T-helper 1 cell treated with Interleukin-12 subunit alpha and Interleukin-12 subunit beta and Interleukin-4 antibody, amounts not matched to agents 30 μg/mL and 1 μg/mL, for 36 hours (primary cell): ENCODE data around the gene HCRT.
"Not testable (repeated sequence)": the region's sequence is repeated elsewhere in the genome, so short reads cannot be mapped to it uniquely, and the experiment has no call there.

Experiments used
- H3K27ac Mint-ChIP-seq: one replicate; pipeline ENCODE4 v1.8.0; 2021; ENCODE audit warnings: mild to moderate bottlenecking, mixed read lengths
- H3K27me3 Mint-ChIP-seq: one replicate; pipeline ENCODE4 v1.8.0; 2021; ENCODE audit warnings: low read depth, mixed read lengths
- H3K36me3 Mint-ChIP-seq: one replicate; pipeline ENCODE4 v1.8.0; 2021; ENCODE audit warnings: low read depth, mixed read lengths
- H3K4me1 Mint-ChIP-seq: one replicate; pipeline ENCODE4 v1.8.0; 2021; ENCODE audit warnings: low read depth, mixed read lengths
- H3K4me3 Mint-ChIP-seq: one replicate; pipeline ENCODE4 v1.8.0; 2021; ENCODE audit warnings: mild to moderate bottlenecking, moderate library complexity, mixed read lengths
- H3K9me3 Mint-ChIP-seq: one replicate; pipeline ENCODE4 v1.8.0; 2021; ENCODE audit warnings: mixed read lengths

Gene HCRT

GRCh38 chr17:42184713-42185620 is at the start of gene HCRT:
Gene HCRT (minus strand): TSS chr17:42185452. CDS start chr17:42185365, 87 bp downstream.
- H3K27me3 Mint-ChIP-seq = peaks cover 9% of the 10 kb centered on the region
- H3K27ac Mint-ChIP-seq = peak within 1 kb of the TSS; percentile 52
- H3K9me3 Mint-ChIP-seq = no peaks in the 10 kb centered on the region
- H3K36me3 Mint-ChIP-seq = peaks cover 5% of the 10 kb centered on the region
- peaks cover 31% of the 10 kb centered on the region for H3K4me1 Mint-ChIP-seq
- H3K4me3 Mint-ChIP-seq = peak within 1 kb of the TSS; percentile 73

- H3K9me3 Mint-ChIP-seq = no peaks in the 10 kb centered on the region
- no peak overlapping the region for H3K4me3 Mint-ChIP-seq
- no peaks in the 10 kb centered on the region for H3K27me3 Mint-ChIP-seq
- H3K4me1 Mint-ChIP-seq = peaks cover 12% of the 10 kb centered on the region
- H3K36me3 Mint-ChIP-seq = peaks cover 3% of the 10 kb centered on the region
- H3K27ac Mint-ChIP-seq = no peak overlapping the region
Observed at GRCh38 chr17:42233994-42234393, 48.7 kb upstream of the HCRT start.

- H3K27ac Mint-ChIP-seq = no peak overlapping the region
- peaks cover 15% of the 10 kb centered on the region for H3K4me1 Mint-ChIP-seq
- H3K9me3 Mint-ChIP-seq = no peaks in the 10 kb centered on the region
- no peak overlapping the region for H3K4me3 Mint-ChIP-seq
- peaks cover 6% of the 10 kb centered on the region for H3K36me3 Mint-ChIP-seq
- no peaks in the 10 kb centered on the region for H3K27me3 Mint-ChIP-seq
Observed at GRCh38 chr17:42233156-42233555, 47.9 kb upstream of the HCRT start.

GRCh38 chr17:42230225-42230624 is 45.0 kb upstream of the HCRT start:
- Mint-ChIP-seq H3K4me3 (no peak overlapping the region), H3K9me3 (no peaks in the 10 kb centered on the region), H3K36me3 (peaks cover 8% of the 10 kb centered on the region), H3K27me3 (no peaks in the 10 kb centered on the region), H3K27ac (peak overlapping the region; percentile 27), H3K4me1 (peaks cover 11% of the 10 kb centered on the region)

- Mint-ChIP-seq H3K9me3 (no peaks in the 10 kb centered on the region), H3K27ac (no peak overlapping the region), H3K4me3 (no peak overlapping the region), H3K4me1 (peaks cover 8% of the 10 kb centered on the region), H3K36me3 (peaks cover 16% of the 10 kb centered on the region), H3K27me3 (no peaks in the 10 kb centered on the region)
Observed at GRCh38 chr17:42227849-42228700, 42.8 kb upstream of the HCRT start.

- peaks cover 21% of the 10 kb centered on the region for H3K36me3 Mint-ChIP-seq
- H3K4me3 Mint-ChIP-seq = no peak overlapping the region
- peaks cover 12% of the 10 kb centered on the region for H3K4me1 Mint-ChIP-seq
- H3K9me3 Mint-ChIP-seq = no peaks in the 10 kb centered on the region
- H3K27ac Mint-ChIP-seq = no peak overlapping the region
- no peaks in the 10 kb centered on the region for H3K27me3 Mint-ChIP-seq
Observed at GRCh38 chr17:42225646-42226045, 40.4 kb upstream of the HCRT start.

- peaks cover 7% of the 10 kb centered on the region for H3K4me1 Mint-ChIP-seq
- H3K4me3 Mint-ChIP-seq = no peak overlapping the region
- H3K27me3 Mint-ChIP-seq = no peaks in the 10 kb centered on the region
- H3K27ac Mint-ChIP-seq = peak overlapping the region; percentile 7
- no peaks in the 10 kb centered on the region for H3K9me3 Mint-ChIP-seq
- H3K36me3 Mint-ChIP-seq = peaks cover 21% of the 10 kb centered on the region
Observed at GRCh38 chr17:42224651-42225050, 39.4 kb upstream of the HCRT start.

- Mint-ChIP-seq H3K4me3 (no peak overlapping the region), H3K9me3 (no peaks in the 10 kb centered on the region), H3K36me3 (peaks cover 29% of the 10 kb centered on the region), H3K4me1 (peaks cover 4% of the 10 kb centered on the region), H3K27ac (peak overlapping the region; percentile 47), H3K27me3 (no peaks in the 10 kb centered on the region)
Observed at GRCh38 chr17:42221886-42222745, 36.9 kb upstream of the HCRT start.

- not testable (repeated sequence) for H3K27ac Mint-ChIP-seq, H3K9me3 Mint-ChIP-seq, H3K27me3 Mint-ChIP-seq, H3K4me3 Mint-ChIP-seq, H3K4me1 Mint-ChIP-seq
- H3K36me3 Mint-ChIP-seq = peaks cover 32% of the 10 kb centered on the region
Observed at GRCh38 chr17:42219280-42219679, 34.0 kb upstream of the HCRT start.

- Mint-ChIP-seq H3K36me3 (peaks cover 39% of the 10 kb centered on the region), H3K27me3 (no peaks in the 10 kb centered on the region), H3K27ac (no peak overlapping the region)
Observed at GRCh38 chr17:42214156-42214555, 28.9 kb upstream of the HCRT start.

GRCh38 chr17:42212382-42212781 is 27.1 kb upstream of the HCRT start:
- Mint-ChIP-seq H3K9me3 (no peaks in the 10 kb centered on the region), H3K27ac (no peak overlapping the region), H3K4me1 (peaks cover under 1% of the 10 kb centered on the region), H3K4me3 (no peak overlapping the region), H3K27me3 (no peaks in the 10 kb centered on the region), H3K36me3 (peaks cover 34% of the 10 kb centered on the region)

More at GRCh38 chr17:42214156-42214555, 28.9 kb upstream of the HCRT start:
- Mint-ChIP-seq H3K4me3 (no peak overlapping the region), H3K9me3 (no peaks in the 10 kb centered on the region), H3K4me1 (no peaks in the 10 kb centered on the region)

GRCh38 chr17:42211921-42212341 is 26.7 kb upstream of the HCRT start:
- not testable (repeated sequence) for H3K4me1 Mint-ChIP-seq, H3K27ac Mint-ChIP-seq, H3K4me3 Mint-ChIP-seq, H3K27me3 Mint-ChIP-seq, H3K9me3 Mint-ChIP-seq
- H3K36me3 Mint-ChIP-seq = peaks cover 32% of the 10 kb centered on the region

GRCh38 chr17:42210046-42210445 is 24.8 kb upstream of the HCRT start:
- Mint-ChIP-seq H3K27me3 (no peaks in the 10 kb centered on the region), H3K4me1 (peaks cover 3% of the 10 kb centered on the region), H3K36me3 (peaks cover 32% of the 10 kb centered on the region), H3K9me3 (no peaks in the 10 kb centered on the region), H3K27ac (no peak overlapping the region), H3K4me3 (no peak overlapping the region)

- H3K9me3 Mint-ChIP-seq, H3K4me1 Mint-ChIP-seq, H3K27ac Mint-ChIP-seq, H3K4me3 Mint-ChIP-seq, H3K27me3 Mint-ChIP-seq: not testable (repeated sequence)
- peaks cover 40% of the 10 kb centered on the region for H3K36me3 Mint-ChIP-seq
Observed at GRCh38 chr17:42206153-42206612, 20.9 kb upstream of the HCRT start.
